DMS53 (cell line): Measurements from ENCODE around the gene ANXA1.

Source experiments
- DNase-seq: peaks from one replicate; lab custom pipeline; 2025; lab: John Stamatoyannopoulos, UW

The ANXA1 gene

DNA sequence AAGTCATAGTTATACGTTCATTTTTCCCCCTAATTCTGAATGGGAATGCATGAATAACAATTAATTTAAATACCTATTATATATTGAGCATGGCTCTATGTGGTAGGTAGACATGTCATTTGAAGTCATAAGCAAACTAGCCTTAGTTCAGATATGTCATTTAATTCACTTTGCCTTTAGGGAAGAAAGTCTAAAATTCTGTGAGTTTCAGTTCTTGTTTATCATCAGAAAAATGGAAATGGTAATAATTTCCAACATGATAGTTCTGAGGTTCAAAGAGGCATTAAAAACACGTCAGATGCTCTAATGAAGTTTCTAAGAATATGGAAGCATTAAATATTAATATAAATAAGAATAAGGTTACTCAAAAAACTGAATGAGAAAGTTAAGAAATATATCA is 13.1 kb upstream of the ANXA1 start:
- DNase-seq = no peak

- no peak for DNase-seq
Measured at GRCh38 chr9:73141282-73141681, 10.4 kb upstream of the ANXA1 start.

DNA sequence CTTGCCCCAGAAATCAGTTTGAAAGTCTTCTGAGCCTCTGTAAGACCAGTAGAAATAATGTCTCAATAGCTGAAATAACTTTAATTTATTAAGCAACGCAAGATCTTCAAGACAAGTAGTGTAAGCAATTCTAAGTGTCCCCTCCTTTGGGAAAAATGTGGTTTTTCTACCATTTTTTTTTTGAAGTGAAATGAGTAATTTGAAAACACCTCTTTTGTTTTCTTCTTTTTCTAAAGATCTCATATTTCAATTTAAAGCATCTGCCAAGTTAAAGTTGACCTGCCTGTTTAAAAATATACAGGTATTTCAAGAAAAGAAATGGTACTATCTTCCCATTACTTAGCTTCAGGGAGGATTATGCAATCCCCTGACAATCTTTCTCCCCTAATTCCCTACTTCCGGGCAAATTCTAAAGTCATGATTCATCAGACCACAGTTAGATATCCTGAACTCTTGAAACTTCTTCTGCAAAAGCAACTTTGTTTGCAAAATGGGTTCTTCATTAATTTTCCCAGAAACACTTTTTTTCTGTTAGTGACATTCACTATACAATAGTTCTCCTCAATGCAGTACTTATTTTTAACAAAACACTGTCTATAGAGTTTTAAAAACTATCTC is 7.8 kb upstream of the ANXA1 start:
- DNase-seq = peak; percentile 13

GRCh38 chr9:73146111-73146815 is 5.4 kb upstream of the ANXA1 start:
- DNase-seq = peak; percentile 42

GRCh38 chr9:73148447-73148937 is 3.2 kb upstream of the ANXA1 start:
- DNase-seq = no peak

DNA sequence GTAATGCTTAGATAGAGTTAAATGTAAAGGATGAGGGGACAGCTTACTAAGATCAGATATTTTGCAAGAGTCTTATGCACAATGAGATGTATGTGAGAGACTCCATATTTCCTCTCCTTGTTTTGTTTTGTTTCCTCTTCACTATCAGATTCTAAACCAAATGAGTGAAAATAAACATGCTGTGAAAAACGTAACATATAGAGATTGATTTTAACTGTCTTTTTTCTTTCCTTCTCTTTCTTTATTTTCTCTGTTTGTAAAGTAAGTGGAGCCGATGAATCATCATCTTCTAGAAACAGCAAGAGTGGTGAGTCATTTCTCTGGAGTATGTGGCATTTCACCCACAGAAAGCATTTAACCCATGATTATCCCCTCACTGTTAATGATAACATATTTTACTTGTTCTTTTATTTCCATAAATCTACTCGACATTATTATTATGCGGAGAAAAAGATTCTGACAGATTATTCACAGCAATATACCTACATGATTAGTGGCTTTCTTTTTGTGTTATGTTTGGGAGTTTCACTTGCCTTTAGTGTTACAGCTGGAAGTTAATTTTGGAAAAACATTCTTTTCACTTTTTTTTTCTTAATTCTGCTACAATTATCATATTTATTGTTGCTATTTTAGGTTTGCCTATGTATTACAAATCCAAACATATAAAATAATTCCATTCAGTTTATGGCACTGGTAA is 2.1 kb upstream of the ANXA1 start:
- DNase-seq = peak; percentile 83

DNA sequence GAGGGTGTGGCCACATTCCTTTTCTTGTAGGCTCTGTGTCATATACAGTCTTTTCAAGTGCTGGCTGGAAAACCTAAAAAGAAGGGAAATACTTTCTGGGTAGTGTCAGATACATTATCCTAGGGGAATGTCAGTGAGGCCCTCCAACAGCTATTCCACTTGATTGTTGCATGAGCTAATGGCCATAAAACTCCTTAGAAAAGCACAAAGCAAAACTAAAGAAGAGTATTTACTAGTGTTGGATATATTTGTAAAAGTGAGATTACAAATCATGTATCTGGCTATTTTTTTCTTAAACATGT is 829 bp downstream of the ANXA1 start:
- no peak for DNase-seq

GRCh38 chr9:73152953-73153352 is 1.3 kb downstream of the ANXA1 start:
- no peak for DNase-seq

DNA sequence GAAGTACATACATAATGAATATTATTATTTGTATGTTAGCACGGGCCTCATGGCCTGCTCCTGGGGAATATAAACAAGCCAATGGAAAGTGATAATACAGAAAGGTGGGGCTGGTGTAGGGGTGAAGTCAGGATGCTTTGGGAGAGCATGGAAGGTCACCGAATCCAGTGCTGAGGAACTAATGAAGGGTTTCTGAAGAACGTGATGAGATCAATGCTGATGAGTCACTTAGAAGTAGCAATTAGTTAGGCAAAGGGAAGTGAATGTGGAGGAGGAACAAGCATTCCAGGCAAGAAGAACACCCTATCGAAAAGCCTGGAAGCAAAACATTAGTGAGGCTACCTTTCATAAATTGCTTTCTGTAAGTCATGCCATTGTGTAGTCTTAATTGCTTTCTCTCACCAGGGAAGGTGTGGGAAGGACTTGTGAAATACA is 2.1 kb downstream of the ANXA1 start:
- DNase-seq = no peak

DNA sequence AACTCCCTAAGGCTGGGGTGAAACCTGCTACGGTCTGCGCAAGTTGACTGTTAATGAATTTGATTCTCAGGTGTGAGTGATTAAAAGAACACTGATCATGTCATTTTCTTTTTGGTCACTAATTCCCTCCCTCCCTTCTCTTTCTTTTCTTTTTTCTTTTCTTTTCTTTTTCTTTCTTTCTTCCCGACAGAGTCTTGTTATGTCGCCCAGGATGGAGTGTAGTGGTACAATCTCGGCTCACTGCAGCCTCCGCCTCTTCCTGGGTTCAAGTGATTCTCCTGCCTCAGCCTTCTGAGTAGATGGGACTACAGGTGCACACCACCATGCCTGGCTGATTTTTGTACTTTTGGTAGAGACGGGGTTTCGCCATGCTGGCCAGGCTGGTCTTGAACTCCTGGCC is 2.6 kb downstream of the ANXA1 start:
- DNase-seq = no peak

DNA sequence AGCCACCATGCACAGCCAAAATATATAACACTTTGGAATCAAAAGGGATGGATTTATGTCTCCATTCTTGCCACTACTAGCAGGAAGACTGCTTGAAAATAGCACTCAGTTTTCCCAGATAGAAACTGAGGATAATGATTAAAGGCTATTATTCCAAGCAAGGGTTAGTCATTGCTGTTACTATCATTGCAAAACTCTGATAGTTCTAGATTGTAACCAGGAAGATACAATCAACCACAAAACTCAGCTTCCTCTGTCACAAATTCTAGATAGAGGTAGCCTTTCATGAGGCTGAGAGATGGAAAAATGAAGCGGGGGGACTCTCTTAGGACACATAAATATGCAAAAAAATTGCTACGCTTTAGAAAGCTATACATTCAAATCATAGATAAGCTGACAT is 3.1 kb downstream of the ANXA1 start:
- DNase-seq = no peak

DNA sequence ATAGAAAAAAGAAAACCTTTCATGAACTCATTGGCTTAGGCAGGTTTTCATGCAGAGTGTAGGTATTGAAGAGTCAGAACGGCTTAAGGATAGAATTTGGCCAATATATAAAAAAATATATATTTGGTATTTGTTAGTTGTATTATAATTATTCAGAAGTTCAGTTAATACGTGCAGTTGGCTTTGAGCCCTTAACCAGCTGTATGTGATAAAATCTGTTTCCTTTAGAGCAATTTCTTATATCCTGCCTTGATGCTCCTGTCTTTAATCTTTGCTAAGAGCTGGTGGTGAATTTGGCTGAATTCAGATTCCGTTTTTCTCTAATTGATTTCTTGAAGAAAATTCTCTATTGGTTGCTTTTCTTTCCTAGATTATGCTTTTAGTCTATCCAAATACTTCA is 3.7 kb downstream of the ANXA1 start:
- no peak for DNase-seq

GRCh38 chr9:73155968-73156864 is 4.6 kb downstream of the ANXA1 start:
- no peak for DNase-seq

GRCh38 chr9:73156865-73157187 is 5.2 kb downstream of the ANXA1 start:
- DNase-seq = no peak

DNA sequence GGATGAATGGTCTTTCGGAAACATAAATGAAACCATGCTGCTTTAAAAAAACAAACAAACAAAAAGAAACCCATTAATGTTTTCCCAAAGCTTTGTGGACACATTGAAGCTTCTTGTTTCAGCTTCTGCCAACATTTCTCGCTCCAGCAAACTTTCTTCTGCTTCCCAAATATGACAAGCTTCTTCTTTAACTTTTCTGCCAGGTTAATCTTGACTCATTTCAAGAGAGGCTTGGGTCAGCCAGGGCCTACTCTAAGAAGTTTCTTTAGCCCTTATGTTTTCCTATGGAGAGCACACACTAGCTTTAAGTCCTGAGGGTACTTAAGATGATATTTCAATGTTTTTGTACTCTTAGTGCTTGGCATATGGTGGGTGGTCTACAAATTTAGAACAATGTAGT is 6.1 kb downstream of the ANXA1 start:
- no peak for DNase-seq

GRCh38 chr9:73158723-73159122 is 7.1 kb downstream of the ANXA1 start:
- no peak for DNase-seq

DNA sequence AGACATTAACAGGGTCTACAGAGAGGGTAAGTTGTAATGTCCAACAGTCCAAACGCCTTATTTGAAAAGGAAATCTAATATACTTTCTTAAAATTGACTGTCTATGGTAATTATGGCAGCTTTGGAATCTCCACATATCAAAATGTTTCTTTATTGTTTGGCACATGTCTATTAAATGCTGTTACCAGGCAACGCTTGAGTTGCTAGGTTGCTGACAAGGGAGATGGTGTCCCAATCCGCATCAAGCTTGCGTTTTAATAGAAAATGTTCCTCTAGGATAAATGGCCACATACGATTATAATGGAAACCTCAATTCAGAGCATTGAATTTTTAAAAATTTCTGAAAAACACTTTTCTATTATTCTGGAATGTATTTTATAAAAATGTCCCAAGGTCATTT is 9.2 kb downstream of the ANXA1 start:
- DNase-seq = no peak

DNA sequence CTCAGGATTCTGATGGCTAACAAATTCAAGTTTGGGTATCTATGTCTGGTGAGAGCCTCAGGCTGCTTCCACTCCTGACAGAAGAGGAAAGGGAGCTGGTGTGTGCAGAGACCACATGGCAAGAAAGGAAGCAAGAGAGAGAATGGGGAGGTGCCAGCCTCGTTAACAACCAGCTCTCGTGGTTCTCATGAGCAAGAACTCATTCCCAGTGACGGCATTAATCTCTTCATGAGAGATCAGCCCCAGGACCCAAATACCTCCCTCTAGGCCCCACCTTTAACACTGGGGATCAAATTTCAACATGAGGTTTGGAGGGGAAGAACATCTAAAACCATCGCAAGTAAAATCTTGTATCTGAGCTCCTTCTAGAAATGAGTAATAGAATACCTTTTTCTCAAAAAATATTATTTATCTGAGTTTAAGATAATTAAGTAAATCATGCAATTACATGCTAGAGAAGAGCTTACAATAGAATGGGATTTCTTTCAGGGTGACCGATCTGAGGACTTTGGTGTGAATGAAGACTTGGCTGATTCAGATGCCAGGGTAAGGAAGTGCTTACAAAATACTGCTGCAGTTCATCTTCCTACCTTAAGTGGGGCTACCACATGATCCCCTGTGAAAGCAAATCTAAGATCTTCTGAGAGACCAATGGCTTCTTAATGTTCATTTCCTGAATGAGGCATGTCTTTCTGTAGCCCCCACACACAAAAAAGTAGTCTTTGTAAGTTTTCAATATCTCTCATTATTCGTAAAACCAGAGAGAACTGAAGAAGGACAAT is 11.5 kb downstream of the ANXA1 start:
- DNase-seq = no peak

GRCh38 chr9:73165911-73166310 is 14.2 kb downstream of the ANXA1 start:
- DNase-seq = no peak

DNA sequence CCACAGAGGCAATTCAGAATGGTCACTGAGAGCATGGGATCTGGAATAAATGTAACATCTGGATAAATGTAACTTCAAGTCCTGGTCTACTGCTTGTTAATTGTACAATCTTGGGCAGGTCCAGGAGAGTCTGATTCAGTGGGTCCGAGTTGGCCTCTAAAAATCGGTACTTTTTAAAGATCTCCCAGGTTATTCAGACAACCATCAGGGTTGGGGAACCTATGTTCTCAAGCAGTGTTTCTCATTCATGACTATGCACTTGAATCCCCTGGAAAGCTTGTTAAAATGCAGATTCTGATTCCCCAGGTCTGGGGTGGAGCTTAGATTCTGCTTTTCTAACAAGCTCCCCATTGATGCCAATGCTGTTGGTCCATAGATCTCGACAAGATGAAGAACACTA is 14.8 kb downstream of the ANXA1 start:
- DNase-seq = no peak

GRCh38 chr9:73167614-73168013 is 15.9 kb downstream of the ANXA1 start:
- DNase-seq = no peak
